ENCODE data around the gene RPL35. TPM values are rescaled to one million over a fixed set of nuclear protein-coding genes. Genes with fewer than 3 reads are reported as not detected.

The RPL35 gene
- polyA plus RNA-seq, 1 of the 3 experiments (the other 2 are of a cell fraction), result 5,348 TPM

DNA sequence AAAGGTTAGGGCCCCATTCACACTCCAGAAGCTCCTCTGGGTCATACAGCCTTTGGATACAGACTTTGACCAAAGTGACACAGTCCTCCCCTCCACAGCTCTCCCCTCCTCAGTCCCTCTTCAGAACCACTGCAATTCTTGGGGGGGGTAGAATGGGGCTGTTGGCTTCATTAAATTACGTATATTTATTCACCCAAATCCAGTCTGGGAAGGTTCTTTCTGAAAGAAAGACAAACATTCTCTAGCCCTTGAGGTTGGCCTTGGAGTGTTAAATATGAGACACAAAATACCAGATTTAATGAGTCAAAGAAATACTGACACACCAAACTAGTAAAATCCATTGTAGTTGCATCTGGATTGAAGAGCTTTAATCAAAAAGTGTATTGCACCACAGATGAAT is 16.3 kb upstream of the RPL35 start:
- no peak overlapping the region for H2AFZ ChIP-seq (ENCODE audit: low read depth)
- ChIA-PET CTCF (interaction anchor here (1.0 to 2.0 kb wide), 4 partner anchors 9 to 497 kb away, joined by 3 to 5 read pairs (median 3); partner anchors contain the start of gene SCAI), POLR2A (no interaction called here)
- peaks cover 21% of the 10 kb centered on the region for H3F3A ChIP-seq (replicated peaks; ENCODE audit: insufficient read depth)
- H3K9ac ChIP-seq, result no peak overlapping the region
- H3K4me2 ChIP-seq, result no peak overlapping the region
- H3K27ac ChIP-seq (ENCODE audit: low read depth in 2 of 2, low read length in 1 of 2), result no peak overlapping the region; a peak in 1 of 4 replicates
- H3K4me1 ChIP-seq (ENCODE audit: control insufficient read depth in 1 of 2, insufficient read depth in 2 of 2, low read depth in 1 of 2, low read length in 1 of 2), result no peaks in the 10 kb centered on the region
- H3K4me3 ChIP-seq (ENCODE audit: low read depth in 2 of 2, low read length in 1 of 2), result no peak overlapping the region
- WGBS (ENCODE audit: low lambda C conversion rate), result 100% methylated on average over 1 of the region's 1 CpG
- TF ChIP-seq FOXM1 (IDR thresholded peaks at IDR 0.05; ENCODE audit: low read depth), result no peak
- TF ChIP-seq RXRA (IDR thresholded peaks at IDR 0.05; ENCODE audit: borderline replicate concordance, low read depth), result no peak
- no peak for TF ChIP-seq GABPA (IDR thresholded peaks at IDR 0.05; ENCODE audit: low read depth)
- TF ChIP-seq CHD2 (IDR thresholded peaks at IDR 0.05; ENCODE audit: low read length, partially characterized antibody), result no peak
- TF ChIP-seq, protein P1, sequence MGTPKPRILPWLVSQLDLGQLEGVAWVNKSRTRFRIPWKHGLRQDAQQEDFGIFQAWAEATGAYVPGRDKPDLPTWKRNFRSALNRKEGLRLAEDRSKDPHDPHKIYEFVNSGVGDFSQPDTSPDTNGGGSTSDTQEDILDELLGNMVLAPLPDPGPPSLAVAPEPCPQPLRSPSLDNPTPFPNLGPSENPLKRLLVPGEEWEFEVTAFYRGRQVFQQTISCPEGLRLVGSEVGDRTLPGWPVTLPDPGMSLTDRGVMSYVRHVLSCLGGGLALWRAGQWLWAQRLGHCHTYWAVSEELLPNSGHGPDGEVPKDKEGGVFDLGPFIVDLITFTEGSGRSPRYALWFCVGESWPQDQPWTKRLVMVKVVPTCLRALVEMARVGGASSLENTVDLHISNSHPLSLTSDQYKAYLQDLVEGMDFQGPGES (IDR thresholded peaks at IDR 0.05; ENCODE audit: low read depth, low read length), result no peak
- TF ChIP-seq EZH2phosphoT487 (IDR thresholded peaks at IDR 0.05; ENCODE audit: borderline replicate concordance, low read depth), result no peak
- TF ChIP-seq, protein P2, sequence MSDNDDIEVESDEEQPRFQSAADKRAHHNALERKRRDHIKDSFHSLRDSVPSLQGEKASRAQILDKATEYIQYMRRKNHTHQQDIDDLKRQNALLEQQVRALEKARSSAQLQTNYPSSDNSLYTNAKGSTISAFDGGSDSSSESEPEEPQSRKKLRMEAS (IDR thresholded peaks at IDR 0.05; ENCODE audit: low read depth), result no peak
- TF ChIP-seq, protein P3, sequence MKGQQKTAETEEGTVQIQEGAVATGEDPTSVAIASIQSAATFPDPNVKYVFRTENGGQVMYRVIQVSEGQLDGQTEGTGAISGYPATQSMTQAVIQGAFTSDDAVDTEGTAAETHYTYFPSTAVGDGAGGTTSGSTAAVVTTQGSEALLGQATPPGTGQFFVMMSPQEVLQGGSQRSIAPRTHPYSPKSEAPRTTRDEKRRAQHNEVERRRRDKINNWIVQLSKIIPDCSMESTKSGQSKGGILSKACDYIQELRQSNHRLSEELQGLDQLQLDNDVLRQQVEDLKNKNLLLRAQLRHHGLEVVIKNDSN (IDR thresholded peaks at IDR 0.05; ENCODE audit: borderline replicate concordance, low read depth), result no peak
- TF ChIP-seq FOXJ3 (CRISPR knock-in tag; IDR thresholded peaks at IDR 0.05), result no peak
- TF ChIP-seq RAD21 (IDR thresholded peaks at IDR 0.05; ENCODE audit: low read length), result no peak
- TF ChIP-seq YY1 (IDR thresholded peaks at IDR 0.05; ENCODE audit: low read depth), result no peak
- no peak for TF ChIP-seq CTCF (IDR thresholded peaks at IDR 0.05)
- TF ChIP-seq, protein P4, sequence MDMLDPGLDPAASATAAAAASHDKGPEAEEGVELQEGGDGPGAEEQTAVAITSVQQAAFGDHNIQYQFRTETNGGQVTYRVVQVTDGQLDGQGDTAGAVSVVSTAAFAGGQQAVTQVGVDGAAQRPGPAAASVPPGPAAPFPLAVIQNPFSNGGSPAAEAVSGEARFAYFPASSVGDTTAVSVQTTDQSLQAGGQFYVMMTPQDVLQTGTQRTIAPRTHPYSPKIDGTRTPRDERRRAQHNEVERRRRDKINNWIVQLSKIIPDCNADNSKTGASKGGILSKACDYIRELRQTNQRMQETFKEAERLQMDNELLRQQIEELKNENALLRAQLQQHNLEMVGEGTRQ (IDR thresholded peaks at IDR 0.05; ENCODE audit: borderline replicate concordance, low read depth, low read length), result no peak
- no peak for TF ChIP-seq NFIC (IDR thresholded peaks at IDR 0.05; ENCODE audit: borderline replicate concordance)
- peaks cover 17% of the 10 kb centered on the region for H4K20me1 ChIP-seq (ENCODE audit: insufficient read depth)
- no peaks in the 10 kb centered on the region for H3K27me3 ChIP-seq (ENCODE audit: insufficient read depth)
- peaks cover 40% of the 10 kb centered on the region for H3K79me2 ChIP-seq (ENCODE audit: insufficient read depth)
- DNase-seq, result no peak
- H3K36me3 ChIP-seq (replicated peaks in 1 of 2; ENCODE audit: control insufficient read depth in 1 of 2, insufficient read depth in 2 of 2, low read length in 1 of 2), result peaks cover 43 to 87% of the 10 kb centered on the region in 2 experiments
- H3K9me2 ChIP-seq, result no peaks in the 10 kb centered on the region
- H3K9me3 ChIP-seq, result no peaks in the 10 kb centered on the region

All from SK-N-SH (cell line).